GM23338 (cell line): ENCODE measurements around the gene SFRP5. TPM values are rescaled to one million over a fixed set of nuclear protein-coding genes. Genes with fewer than 3 reads are reported as not detected.

Experiments
- ATAC-seq: fragments of 200-7000 bp; cut with Tn5 transposase; 3 replicates; pipeline ENCODE4 v1.9.1; 2020
- DNase-seq: peaks from one replicate; pipeline ENCODE4 v3.0.0-alpha.2; 2015; ENCODE audit warnings: low spot score
- H2AFZ ChIP-seq: fragments of 200-600 bp; sonication (generic); 2 replicates; pipeline ENCODE4 v1.8.0; 2016; ENCODE audit warnings: antibody characterized with exemption, mild to moderate bottlenecking, moderate library complexity
- H3F3A ChIP-seq: fragments of 200-600 bp; sonication (generic); replicated peaks from 2 replicates; pipeline ENCODE4 v1.8.0; 2017; ENCODE audit warnings: antibody characterized with exemption, mixed run types, low read depth
- H3K27ac ChIP-seq: fragments of 200-600 bp; sonication (generic); 2 replicates; pipeline ENCODE4 v1.6.1; 2016; ENCODE audit warnings: low read depth
- H3K27me3 ChIP-seq: fragments of 200-600 bp; sonication (generic); 2 replicates; pipeline ENCODE4 v1.8.0; 2016; ENCODE audit warnings: mild to moderate bottlenecking, mixed run types, moderate library complexity; ENCODE audit not compliant: insufficient read depth
- H3K36me3 ChIP-seq: fragments of 200-600 bp; sonication (generic); 2 replicates; pipeline ENCODE4 v1.8.0; 2016; ENCODE audit warnings: mild to moderate bottlenecking; ENCODE audit not compliant: insufficient read depth
- H3K4me1 ChIP-seq: fragments of 200-600 bp; sonication (generic); 2 replicates; pipeline ENCODE4 v1.8.0; 2016; ENCODE audit warnings: mild to moderate bottlenecking, moderate library complexity; ENCODE audit not compliant: insufficient read depth
- H3K4me2 ChIP-seq: fragments of 200-600 bp; sonication (generic); 2 replicates; pipeline ENCODE4 v1.7.1; 2017; ENCODE audit warnings: mixed run types
- H3K4me3 ChIP-seq: fragments of 200-600 bp; sonication (generic); 2 replicates; pipeline ENCODE4 v1.6.1; 2016; ENCODE audit warnings: mixed run types
- H3K79me2 ChIP-seq: fragments of 200-600 bp; sonication (generic); replicated peaks from 2 replicates; pipeline ENCODE4 v1.8.0; 2017; ENCODE audit warnings: mild to moderate bottlenecking; ENCODE audit not compliant: insufficient read depth
- H3K9me2 ChIP-seq: fragments of 200-600 bp; sonication (generic); 2 replicates; pipeline ENCODE4 v1.8.0; 2017; ENCODE audit not compliant: insufficient read depth
- H4K20me1 ChIP-seq: fragments of 200-600 bp; sonication (generic); replicated peaks from 2 replicates; pipeline ENCODE4 v1.8.0; 2017; ENCODE audit warnings: mild to moderate bottlenecking; ENCODE audit not compliant: insufficient read depth
- H3K27ac Mint-ChIP-seq: 2 replicates; pipeline ENCODE4 v1.8.0; 2020; ENCODE audit warnings: inconsistent platforms, mild to moderate bottlenecking, moderate library complexity, mixed read lengths
- H3K27me3 Mint-ChIP-seq: 3 replicates; pipeline ENCODE4 v1.8.0; 2022; ENCODE audit warnings: low read depth, mild to moderate bottlenecking, moderate library complexity, mixed read lengths, inconsistent platforms; ENCODE audit not compliant: insufficient read depth, poor library complexity
- H3K36me3 Mint-ChIP-seq: 3 replicates; pipeline ENCODE4 v1.8.0; 2021; ENCODE audit warnings: low read depth, mild to moderate bottlenecking, inconsistent platforms, moderate library complexity, mixed read lengths
- H3K4me1 Mint-ChIP-seq: 3 replicates; pipeline ENCODE4 v1.8.0; 2020; ENCODE audit warnings: mild to moderate bottlenecking, inconsistent platforms, mixed read lengths
- H3K4me3 Mint-ChIP-seq: 3 replicates; pipeline ENCODE4 v1.8.0; 2021; ENCODE audit warnings: moderate library complexity, mild to moderate bottlenecking, inconsistent platforms, mixed read lengths
- H3K9me3 Mint-ChIP-seq: 3 replicates; pipeline ENCODE4 v1.8.0; 2020; ENCODE audit warnings: moderate library complexity, mild to moderate bottlenecking, inconsistent platforms, mixed read lengths
- CREB1 ChIP-seq: fragments of 250-450 bp; sonication (Bioruptor Pico); IDR thresholded peaks from 2 replicates; pipeline ENCODE4 v1.5.0; 2020; ENCODE audit warnings: low read depth, mild to moderate bottlenecking, moderate library complexity
- EZH2phosphoT487 ChIP-seq: fragments of 200-600 bp; sonication (generic); IDR thresholded peaks from one replicate; pipeline ENCODE4 v1.8.1; 2018; ENCODE audit warnings: antibody characterized with exemption; ENCODE audit not compliant: unreplicated experiment
- NANOG ChIP-seq: IDR thresholded peaks from 2 replicates; pipeline ENCODE4 v1.6.1; 2016; ENCODE audit warnings: antibody characterized with exemption, borderline replicate concordance
- POLR2AphosphoS5 ChIP-seq: IDR thresholded peaks from 2 replicates; pipeline ENCODE4 v1.6.1; 2016; ENCODE audit warnings: antibody characterized with exemption, low read depth
- ZNF331 ChIP-seq: fragments of 250-450 bp; sonication (Bioruptor Pico); IDR thresholded peaks from 2 replicates; pipeline ENCODE4 v1.5.0; 2020; ENCODE audit warnings: low read depth, mild to moderate bottlenecking, moderate library complexity
- ZNF462 ChIP-seq: fragments of 250-450 bp; sonication (Bioruptor Pico); IDR thresholded peaks from 2 replicates; pipeline ENCODE4 v1.5.0; 2020; ENCODE audit warnings: mild to moderate bottlenecking, moderate library complexity
- polyA plus RNA-seq: library from polyadenylated mRNA; unstranded; fragments of >200 nt; fragmentation: Nextera tagmentation; extraction: Ambion mirVana; gene quantifications from 2 replicates; pipeline ENCODE4 v1.2.1, GENCODE V29; 2016
- total RNA-seq: library from RNA; depleted of rRNA; stranded (reverse); fragments of >200 nt; shearing (Covaris generic); gene quantifications from 2 replicates; pipeline ENCODE4 v1.2.3, GENCODE V29; 2014

SFRP5 gene
- total and polyA plus RNA-seq, 2 experiments from 2014 or later = 2.4 to 3.5 TPM

- TF ChIP-seq ZNF462 (CRISPR knock-in tag) (no peak), POLR2AphosphoS5 (no peak), CREB1 (CRISPR knock-in tag) (no peak), ZNF331 (CRISPR knock-in tag) (no peak)
These were observed 10.0 kb upstream of the SFRP5 start (continued) for GRCh38 chr10:97781618-97782331.

GRCh38 chr10:97780841-97781617, 9.2 kb upstream of the SFRP5 start:
- peaks cover 25% of the 10 kb centered on the region for H3K4me1 ChIP-seq
- H3K4me1 Mint-ChIP-seq = peaks cover 27% of the 10 kb centered on the region
- no peak overlapping the region for H3K27ac Mint-ChIP-seq
- no peaks in the 10 kb centered on the region; the same call in 2 of the 3 replicates for H3K9me3 Mint-ChIP-seq
- H3K79me2 ChIP-seq = no peaks in the 10 kb centered on the region
- no peaks in the 10 kb centered on the region for H3F3A ChIP-seq
- H4K20me1 ChIP-seq = no peaks in the 10 kb centered on the region
- H3K4me3 ChIP-seq = no peak overlapping the region
- H3K27me3 ChIP-seq = no peaks in the 10 kb centered on the region
- no peak overlapping the region for H3K27ac ChIP-seq
- H3K4me3 Mint-ChIP-seq = no peak overlapping the region; the same call in 2 of the 3 replicates
- H2AFZ ChIP-seq = peak overlapping the region; percentile 38; the same call in 1 of the 2 replicates
- H3K9me2 ChIP-seq = no peaks in the 10 kb centered on the region
- DNase-seq (no peak), ATAC-seq (peak; percentile 38)
- no peaks in the 10 kb centered on the region; the same call in 1 of the 2 replicates for H3K36me3 ChIP-seq
- H3K36me3 Mint-ChIP-seq = no peaks in the 10 kb centered on the region
- H3K4me2 ChIP-seq = no peak overlapping the region
- peaks cover 15% of the 10 kb centered on the region for H3K27me3 Mint-ChIP-seq
- TF ChIP-seq NANOG = no peak
- no peak for TF ChIP-seq ZNF462 (CRISPR knock-in tag)
- TF ChIP-seq EZH2phosphoT487 = no peak
